H9 (cell line): Measurements from ENCODE around the gene UBE3B. TPM values are rescaled to one million over a fixed set of nuclear protein-coding genes. Genes with fewer than 3 reads are reported as not detected.
A peak's percentile ranks its signal among the peaks of the same experiment; 100 is the strongest.

ENCODE experiments used
- DNase-seq: peaks from one replicate; pipeline ENCODE4 v3.0.0-alpha.2; 2017
- H2AFZ ChIP-seq: one replicate; pipeline ENCODE4 v1.6.1; 2013; ENCODE audit warnings: mild to moderate bottlenecking, low read length, control low read depth, moderate library complexity
- H2AK5ac ChIP-seq: 2 replicates; pipeline ENCODE4 v1.6.1; 2013; ENCODE audit warnings: low read length, control low read depth, mixed read lengths; ENCODE audit not compliant: insufficient read length
- H2BK120ac ChIP-seq: one replicate; pipeline ENCODE4 v1.6.1; 2013; ENCODE audit warnings: low read depth, mild to moderate bottlenecking, low read length, control low read depth, inconsistent platforms; ENCODE audit not compliant: poor library complexity, severe bottlenecking
- H2BK12ac ChIP-seq: 2 replicates; pipeline ENCODE4 v1.6.1; 2013; ENCODE audit warnings: low read length, control low read depth, mixed read lengths, low read depth; ENCODE audit not compliant: insufficient read length
- H2BK15ac ChIP-seq: 2 replicates; pipeline ENCODE4 v1.6.1; 2013; ENCODE audit warnings: low read depth, low read length, control low read depth
- H2BK20ac ChIP-seq: one replicate; pipeline ENCODE4 v1.6.1; 2013; ENCODE audit warnings: low read depth, mild to moderate bottlenecking, low read length, control low read depth, inconsistent platforms; ENCODE audit not compliant: poor library complexity, severe bottlenecking
- H2BK5ac ChIP-seq: 2 replicates; pipeline ENCODE4 v1.6.1; 2013; ENCODE audit warnings: low read length, control low read depth, mixed read lengths; ENCODE audit not compliant: insufficient read length
- H3K14ac ChIP-seq: 2 replicates; pipeline ENCODE4 v1.6.1; 2013; ENCODE audit warnings: low read length, control low read depth; ENCODE audit not compliant: insufficient read depth
- H3K18ac ChIP-seq: 2 replicates; pipeline ENCODE4 v1.6.1; 2013; ENCODE audit warnings: low read depth, mild to moderate bottlenecking, mixed read lengths, low read length, control low read depth; ENCODE audit not compliant: insufficient read length
- H3K23ac ChIP-seq: 2 replicates; pipeline ENCODE4 v1.6.1; 2013; ENCODE audit warnings: low read length, control low read depth, mixed read lengths, low read depth; ENCODE audit not compliant: insufficient read length
- H3K23me2 ChIP-seq: 2 replicates; pipeline ENCODE4 v1.6.1; 2013; ENCODE audit warnings: low read depth, mild to moderate bottlenecking, mixed read lengths, low read length, control low read depth; ENCODE audit not compliant: insufficient read length, poor library complexity, severe bottlenecking
- H3K27ac ChIP-seq: 2 replicates; pipeline ENCODE4 v1.5.1; 2013; ENCODE audit warnings: low read length, control low read depth, mixed read lengths, low read depth; ENCODE audit not compliant: insufficient read length
- H3K27me3 ChIP-seq: 2 replicates; pipeline ENCODE4 v1.6.1; 2013; ENCODE audit warnings: low read length, control low read depth, inconsistent platforms; ENCODE audit not compliant: insufficient read depth
- H3K4ac ChIP-seq: 2 replicates; pipeline ENCODE4 v1.6.1; 2013; ENCODE audit warnings: low read depth, mild to moderate bottlenecking, control low read depth, inconsistent platforms, low read length, moderate library complexity
- H3K4me1 ChIP-seq: 2 replicates; pipeline ENCODE4 v1.6.1; 2013; ENCODE audit warnings: low read length, control low read depth, inconsistent platforms; ENCODE audit not compliant: insufficient read depth
- H3K4me2 ChIP-seq: 2 replicates; pipeline ENCODE4 v1.6.1; 2013; ENCODE audit warnings: low read length, control low read depth, mixed read lengths; ENCODE audit not compliant: insufficient read length, insufficient read depth
- H3K56ac ChIP-seq: 2 replicates; pipeline ENCODE4 v1.6.1; 2013; ENCODE audit warnings: low read depth, mild to moderate bottlenecking, mixed read lengths, low read length, control low read depth; ENCODE audit not compliant: insufficient read length
- H3K79me1 ChIP-seq: 2 replicates; pipeline ENCODE4 v1.6.1; 2013; ENCODE audit warnings: low read depth, mild to moderate bottlenecking, moderate library complexity, low read length, control low read depth, inconsistent platforms; ENCODE audit not compliant: insufficient read depth, poor library complexity, severe bottlenecking
- H3K79me2 ChIP-seq: 2 replicates; pipeline ENCODE4 v1.6.1; 2013; ENCODE audit warnings: low read length, control low read depth, inconsistent platforms; ENCODE audit not compliant: insufficient read depth
- H3K9ac ChIP-seq: 2 replicates; pipeline ENCODE4 v1.6.1; 2013; ENCODE audit warnings: low read length, control low read depth, mixed read lengths; ENCODE audit not compliant: insufficient read length; ENCODE audit errors: extremely low read depth
- H3K9me3 ChIP-seq: one replicate; pipeline ENCODE4 v1.6.1; 2013; ENCODE audit warnings: low read depth, low read length, inconsistent platforms; ENCODE audit not compliant: control insufficient read depth
- H3T11ph ChIP-seq: one replicate; pipeline ENCODE4 v1.6.1; 2013; ENCODE audit warnings: mild to moderate bottlenecking, low read length, control low read depth, inconsistent platforms
- H4K20me1 ChIP-seq: one replicate; pipeline ENCODE4 v1.6.1; 2013; ENCODE audit not compliant: control insufficient read depth, insufficient read length, insufficient read depth
- H4K5ac ChIP-seq: 2 replicates; pipeline ENCODE4 v1.6.1; 2013; ENCODE audit warnings: low read depth, mild to moderate bottlenecking, mixed read lengths, low read length, control low read depth; ENCODE audit not compliant: insufficient read length
- H4K8ac ChIP-seq: replicated peaks from 2 replicates; pipeline ENCODE4 v1.6.1; 2013; ENCODE audit warnings: low read length, control low read depth, mixed read lengths, low read depth; ENCODE audit not compliant: insufficient read length
- H4K91ac ChIP-seq: 2 replicates; pipeline ENCODE4 v1.6.1; 2013; ENCODE audit warnings: low read depth, mild to moderate bottlenecking, moderate library complexity, mixed read lengths, low read length, control low read depth; ENCODE audit not compliant: insufficient read length
- H3K27ac Mint-ChIP-seq, 3 experiments: 2 replicates in 2 of 3; 3 replicates in 1 of 3; pipeline ENCODE4 v1.8.0; 2020 to 2021; ENCODE audit warnings: mixed read lengths in 3 of 3, mild to moderate bottlenecking in 1 of 3, moderate library complexity in 1 of 3
- H3K27me3 Mint-ChIP-seq: 2 replicates; pipeline ENCODE4 v1.8.0; 2021; ENCODE audit warnings: low read depth, mild to moderate bottlenecking, moderate library complexity, mixed read lengths
- H3K36me3 Mint-ChIP-seq, 3 experiments: 2 replicates in 2 of 3; 3 replicates in 1 of 3; pipeline ENCODE4 v1.8.0; 2020 to 2021; ENCODE audit warnings: low read depth in 3 of 3, mixed read lengths in 3 of 3; ENCODE audit not compliant: insufficient read depth in 1 of 3
- H3K4me1 Mint-ChIP-seq, 2 experiments: 2 replicates each; pipeline ENCODE4 v1.8.0; 2020; ENCODE audit warnings: mixed read lengths in 2 of 2
- H3K4me3 Mint-ChIP-seq, 2 experiments: 2 replicates in 1 of 2; 3 replicates in 1 of 2; pipeline ENCODE4 v1.8.0; 2020 to 2021; ENCODE audit warnings: mild to moderate bottlenecking in 2 of 2, mixed read lengths in 2 of 2, moderate library complexity in 1 of 2
- H3K9me3 Mint-ChIP-seq, 2 experiments: 2 replicates in 1 of 2; 3 replicates in 1 of 2; pipeline ENCODE4 v1.8.0; 2020; ENCODE audit warnings: mild to moderate bottlenecking in 2 of 2, mixed read lengths in 2 of 2, moderate library complexity in 1 of 2
- WGBS: extraction: QIAGEN DNeasy Blood & Tissue Kit; methylation state at CpG from one replicate; pipeline ENCODE4 v1.1.7; 2013; ENCODE audit warnings: missing lambda C conversion rate, low lambda C conversion rate, mixed read lengths; ENCODE audit not compliant: insufficient read length; ENCODE audit errors: extremely low coverage; 5-methylcytosine and 5-hydroxymethylcytosine counted together
- total RNA-seq: library from RNA; stranded (reverse); gene quantifications from 2 replicates; pipeline ENCODE4 v1.2.1, GENCODE V29; 2021
- TF ChIP-seq, protein P1 (sequence below): fragments of 200-600 bp; sonication (generic); conservative IDR thresholded peaks from 3 replicates; pipeline ENCODE4 v1.8.0; 2021; ENCODE audit warnings: antibody characterized with exemption, mild to moderate bottlenecking

The UBE3B gene
- total RNA-seq, 1 experiment from 2014 or later: 24.2 TPM

DNA sequence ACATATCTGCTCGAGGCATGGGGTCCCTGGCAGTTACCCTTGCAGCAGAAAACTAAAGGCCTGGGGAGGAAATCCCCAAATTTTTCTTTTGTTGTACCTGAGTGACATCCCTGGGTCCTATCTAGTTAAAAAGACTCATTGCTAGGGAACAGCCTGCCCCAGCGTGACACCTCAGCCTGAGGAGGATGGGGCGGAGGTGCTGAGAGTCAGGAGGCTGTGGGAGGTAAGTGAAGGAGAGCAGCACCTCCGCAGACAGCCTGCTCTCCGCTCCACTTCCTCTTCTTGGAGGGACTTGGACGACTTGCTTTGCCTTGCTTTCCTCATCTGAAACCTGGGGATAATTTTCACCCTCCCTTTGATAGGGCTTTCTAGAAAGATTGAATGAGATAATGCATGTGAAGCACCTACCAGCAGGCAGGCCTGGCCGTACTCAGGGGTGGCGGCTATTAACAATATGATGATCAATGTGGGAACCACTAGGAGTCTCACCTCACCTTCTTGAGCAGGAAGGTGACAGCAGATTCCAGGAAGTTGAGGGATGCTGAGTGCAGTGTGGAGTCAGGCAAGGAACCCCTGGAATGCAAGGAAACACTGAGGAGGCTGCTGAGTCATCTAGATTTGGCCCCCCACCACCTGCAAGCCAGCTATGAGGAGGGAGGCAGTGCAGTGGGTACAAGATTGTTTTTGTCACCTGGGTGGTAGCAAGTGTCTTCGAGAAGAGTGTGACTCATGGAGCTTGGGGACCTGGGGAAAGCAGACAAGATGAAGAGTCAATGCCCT is 23.2 kb downstream of the UBE3B start:
- no peak overlapping the region for H2BK20ac ChIP-seq
- no peak overlapping the region for H2BK120ac ChIP-seq
- no peak overlapping the region for H4K91ac ChIP-seq
- no CpG with 5 or more reads among the region's 9 CpGs for WGBS
- Mint-ChIP-seq H3K36me3 (peaks cover 15 to 69% (median 58%) of the 10 kb centered on the region in 3 experiments; a peak in 6 of 7 replicates), H3K27me3 (no peaks in the 10 kb centered on the region), H3K27ac (peak overlapping the region in 1 of 3 experiments; percentile 69; a peak in 2 of 7 replicates), H3K4me1 (0 out of 4 replicates have a peak, but pooled peaks cover 0 to 2% of the 10 kb centered on the region in 2 experiments), H3K4me3 (no peak overlapping the region), H3K9me3 (peaks cover 4% of the 10 kb centered on the region in 2 experiments)
- H3K56ac ChIP-seq: no peak overlapping the region
- H4K8ac ChIP-seq: no peak overlapping the region
- TF ChIP-seq, protein P1, sequence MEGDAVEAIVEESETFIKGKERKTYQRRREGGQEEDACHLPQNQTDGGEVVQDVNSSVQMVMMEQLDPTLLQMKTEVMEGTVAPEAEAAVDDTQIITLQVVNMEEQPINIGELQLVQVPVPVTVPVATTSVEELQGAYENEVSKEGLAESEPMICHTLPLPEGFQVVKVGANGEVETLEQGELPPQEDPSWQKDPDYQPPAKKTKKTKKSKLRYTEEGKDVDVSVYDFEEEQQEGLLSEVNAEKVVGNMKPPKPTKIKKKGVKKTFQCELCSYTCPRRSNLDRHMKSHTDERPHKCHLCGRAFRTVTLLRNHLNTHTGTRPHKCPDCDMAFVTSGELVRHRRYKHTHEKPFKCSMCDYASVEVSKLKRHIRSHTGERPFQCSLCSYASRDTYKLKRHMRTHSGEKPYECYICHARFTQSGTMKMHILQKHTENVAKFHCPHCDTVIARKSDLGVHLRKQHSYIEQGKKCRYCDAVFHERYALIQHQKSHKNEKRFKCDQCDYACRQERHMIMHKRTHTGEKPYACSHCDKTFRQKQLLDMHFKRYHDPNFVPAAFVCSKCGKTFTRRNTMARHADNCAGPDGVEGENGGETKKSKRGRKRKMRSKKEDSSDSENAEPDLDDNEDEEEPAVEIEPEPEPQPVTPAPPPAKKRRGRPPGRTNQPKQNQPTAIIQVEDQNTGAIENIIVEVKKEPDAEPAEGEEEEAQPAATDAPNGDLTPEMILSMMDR: no peak
- no peak overlapping the region for H3K9ac ChIP-seq
- H3K79me2 ChIP-seq: no peaks in the 10 kb centered on the region
- H2AK5ac ChIP-seq: no peak overlapping the region
- H3K4me1 ChIP-seq: no peaks in the 10 kb centered on the region
- H2BK5ac ChIP-seq: no peak overlapping the region
- no peak overlapping the region for H2BK12ac ChIP-seq
- H3K9me3 ChIP-seq: no peaks in the 10 kb centered on the region
- H3K4me2 ChIP-seq: no peak overlapping the region
- no peak overlapping the region for H3K23ac ChIP-seq
- no peaks in the 10 kb centered on the region for H3K23me2 ChIP-seq
- no peak overlapping the region for H3T11ph ChIP-seq
- H3K27ac ChIP-seq: no peak overlapping the region
- H3K18ac ChIP-seq: no peak overlapping the region
- no peak overlapping the region for H3K4ac ChIP-seq
- H3K27me3 ChIP-seq: no peaks in the 10 kb centered on the region
- no peak overlapping the region for H3K14ac ChIP-seq
- H4K20me1 ChIP-seq: no peaks in the 10 kb centered on the region
- H2AFZ ChIP-seq: no peak overlapping the region
- H4K5ac ChIP-seq: no peak overlapping the region
- no peaks in the 10 kb centered on the region for H3K79me1 ChIP-seq
- DNase-seq: no peak
- no peak overlapping the region for H2BK15ac ChIP-seq
